ENCODE measurements around the gene ABCA6. TPM values are rescaled to one million over a fixed set of nuclear protein-coding genes. Genes with fewer than 3 reads are reported as not detected.
"Not testable (repeated sequence)": the region's sequence is repeated elsewhere in the genome, so short reads cannot be mapped to it uniquely, and the experiment has no call there.

The ABCA6 gene
- polyA plus RNA-seq, 1 experiment = 0.22 TPM

DNA sequence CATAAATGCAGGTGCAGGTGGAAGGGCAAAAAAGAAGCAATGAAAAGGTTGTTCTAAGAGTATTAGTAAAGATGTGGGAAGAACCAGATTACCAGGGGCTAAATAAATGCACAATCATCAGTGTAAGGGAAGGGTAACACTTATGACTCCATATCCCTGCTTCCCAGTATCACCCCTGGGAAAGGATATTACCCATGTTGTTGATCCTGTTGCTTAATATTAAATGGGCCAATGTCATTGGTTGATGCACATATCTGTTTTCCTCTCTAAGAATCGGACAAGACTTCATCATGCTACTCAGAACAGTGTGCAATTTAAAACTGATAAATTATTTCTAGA is 34.7 kb upstream of the ABCA6 start:
- Histone ChIP-seq H3K27me3 (ENCODE audit: control insufficient read depth, insufficient read depth, low read length) (no peaks in the 10 kb centered on the region), H3K4me3 (ENCODE audit: low read depth, low read length) (no peak overlapping the region), H3K36me3 (ENCODE audit: control insufficient read depth, insufficient read depth, low read length) (no peaks in the 10 kb centered on the region)
- no peak for DNase-seq (ENCODE audit: low read depth)
- ChIA-PET POLR2A (no interaction called here), CTCF (no interaction called here)
- TF ChIP-seq, protein P1, sequence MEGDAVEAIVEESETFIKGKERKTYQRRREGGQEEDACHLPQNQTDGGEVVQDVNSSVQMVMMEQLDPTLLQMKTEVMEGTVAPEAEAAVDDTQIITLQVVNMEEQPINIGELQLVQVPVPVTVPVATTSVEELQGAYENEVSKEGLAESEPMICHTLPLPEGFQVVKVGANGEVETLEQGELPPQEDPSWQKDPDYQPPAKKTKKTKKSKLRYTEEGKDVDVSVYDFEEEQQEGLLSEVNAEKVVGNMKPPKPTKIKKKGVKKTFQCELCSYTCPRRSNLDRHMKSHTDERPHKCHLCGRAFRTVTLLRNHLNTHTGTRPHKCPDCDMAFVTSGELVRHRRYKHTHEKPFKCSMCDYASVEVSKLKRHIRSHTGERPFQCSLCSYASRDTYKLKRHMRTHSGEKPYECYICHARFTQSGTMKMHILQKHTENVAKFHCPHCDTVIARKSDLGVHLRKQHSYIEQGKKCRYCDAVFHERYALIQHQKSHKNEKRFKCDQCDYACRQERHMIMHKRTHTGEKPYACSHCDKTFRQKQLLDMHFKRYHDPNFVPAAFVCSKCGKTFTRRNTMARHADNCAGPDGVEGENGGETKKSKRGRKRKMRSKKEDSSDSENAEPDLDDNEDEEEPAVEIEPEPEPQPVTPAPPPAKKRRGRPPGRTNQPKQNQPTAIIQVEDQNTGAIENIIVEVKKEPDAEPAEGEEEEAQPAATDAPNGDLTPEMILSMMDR (IDR thresholded peaks at IDR 0.05; ENCODE audit: insufficient read depth, low read depth, low read length) = no peak

GRCh38 chr17:69175625-69176456 is 34.1 kb upstream of the ABCA6 start:
- H3K36me3 ChIP-seq (ENCODE audit: control insufficient read depth, insufficient read depth, low read length) = no peaks in the 10 kb centered on the region

GRCh38 chr17:69175262-69175624 is 33.5 kb upstream of the ABCA6 start:
- no peaks in the 10 kb centered on the region for H3K27me3 ChIP-seq (ENCODE audit: control insufficient read depth, insufficient read depth, low read length)
- DNase-seq (ENCODE audit: low read depth) = no peak
- no peaks in the 10 kb centered on the region for H3K36me3 ChIP-seq (ENCODE audit: control insufficient read depth, insufficient read depth, low read length)
- TF ChIP-seq, protein P1 (IDR thresholded peaks at IDR 0.05; ENCODE audit: insufficient read depth, low read depth, low read length) = no peak
- ChIA-PET CTCF (no interaction called here), POLR2A (no interaction called here)
- H3K4me3 ChIP-seq (ENCODE audit: low read depth, low read length) = no peak overlapping the region

More at GRCh38 chr17:69175625-69176456, 34.1 kb upstream of the ABCA6 start:
- TF ChIP-seq, protein P1 (IDR thresholded peaks at IDR 0.05; ENCODE audit: insufficient read depth, low read depth, low read length) = no peak
- peak; percentile 14 for DNase-seq (ENCODE audit: low read depth)
- CTCF ChIA-PET = no interaction called here
- Histone ChIP-seq H3K4me3 (ENCODE audit: low read depth, low read length) (no peak overlapping the region), H3K27me3 (ENCODE audit: control insufficient read depth, insufficient read depth, low read length) (no peaks in the 10 kb centered on the region)
- POLR2A ChIA-PET = no interaction called here

GRCh38 chr17:69173118-69173517 is 31.4 kb upstream of the ABCA6 start:
- CTCF ChIA-PET = no interaction called here
- TF ChIP-seq, protein P1 (IDR thresholded peaks at IDR 0.05; ENCODE audit: insufficient read depth, low read depth, low read length) = no peak
- POLR2A ChIA-PET = no interaction called here
- DNase-seq (ENCODE audit: low read depth) = no peak
- H3K4me3 ChIP-seq (ENCODE audit: low read depth, low read length) = no peak overlapping the region
- no peaks in the 10 kb centered on the region for H3K27me3 ChIP-seq (ENCODE audit: control insufficient read depth, insufficient read depth, low read length)
- no peaks in the 10 kb centered on the region for H3K36me3 ChIP-seq (ENCODE audit: control insufficient read depth, insufficient read depth, low read length)

GRCh38 chr17:69170377-69170776 is 28.7 kb upstream of the ABCA6 start:
- Histone ChIP-seq H3K4me3 (ENCODE audit: low read depth, low read length) (no peak overlapping the region), H3K27me3 (ENCODE audit: control insufficient read depth, insufficient read depth, low read length) (no peaks in the 10 kb centered on the region), H3K36me3 (ENCODE audit: control insufficient read depth, insufficient read depth, low read length) (no peaks in the 10 kb centered on the region)
- POLR2A ChIA-PET = no interaction called here
- TF ChIP-seq, protein P1 (IDR thresholded peaks at IDR 0.05; ENCODE audit: insufficient read depth, low read depth, low read length) = no peak
- CTCF ChIA-PET = no interaction called here
- DNase-seq (ENCODE audit: low read depth) = no peak

DNA sequence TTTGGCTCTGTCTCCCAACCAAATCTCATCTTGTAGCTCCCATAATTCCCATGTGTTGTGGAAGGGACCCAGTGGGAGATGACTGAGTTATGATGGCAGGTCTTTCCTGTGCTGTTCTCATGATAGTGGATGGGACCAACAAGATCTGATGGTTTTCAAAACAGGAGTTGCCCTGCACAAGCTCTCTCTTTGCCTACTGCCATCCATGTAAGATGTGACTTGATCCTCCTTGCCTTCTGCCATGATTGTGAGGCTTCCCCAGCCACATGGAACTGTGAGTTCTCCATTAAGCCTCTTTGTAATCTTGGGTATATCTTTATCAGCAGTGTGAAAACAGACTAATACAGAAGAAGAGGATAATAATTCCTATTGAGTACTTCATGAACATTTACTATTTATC is 26.9 kb upstream of the ABCA6 start:
- H3K36me3 ChIP-seq (ENCODE audit: control insufficient read depth, insufficient read depth, low read length); DNase-seq (ENCODE audit: low read depth); POLR2A ChIA-PET; H3K4me3 ChIP-seq (ENCODE audit: low read depth, low read length); H3K27me3 ChIP-seq (ENCODE audit: control insufficient read depth, insufficient read depth, low read length); CTCF ChIA-PET: not testable (repeated sequence)

Measured in BJ (cell line).